Measurements from ENCODE around the gene ERFL. TPM values are rescaled to one million over a fixed set of nuclear protein-coding genes. Genes with fewer than 3 reads are reported as not detected.

Gene ERFL
- total RNA-seq, 2 experiments from 2014 or later: 1.7 to 1.9 TPM

DNA sequence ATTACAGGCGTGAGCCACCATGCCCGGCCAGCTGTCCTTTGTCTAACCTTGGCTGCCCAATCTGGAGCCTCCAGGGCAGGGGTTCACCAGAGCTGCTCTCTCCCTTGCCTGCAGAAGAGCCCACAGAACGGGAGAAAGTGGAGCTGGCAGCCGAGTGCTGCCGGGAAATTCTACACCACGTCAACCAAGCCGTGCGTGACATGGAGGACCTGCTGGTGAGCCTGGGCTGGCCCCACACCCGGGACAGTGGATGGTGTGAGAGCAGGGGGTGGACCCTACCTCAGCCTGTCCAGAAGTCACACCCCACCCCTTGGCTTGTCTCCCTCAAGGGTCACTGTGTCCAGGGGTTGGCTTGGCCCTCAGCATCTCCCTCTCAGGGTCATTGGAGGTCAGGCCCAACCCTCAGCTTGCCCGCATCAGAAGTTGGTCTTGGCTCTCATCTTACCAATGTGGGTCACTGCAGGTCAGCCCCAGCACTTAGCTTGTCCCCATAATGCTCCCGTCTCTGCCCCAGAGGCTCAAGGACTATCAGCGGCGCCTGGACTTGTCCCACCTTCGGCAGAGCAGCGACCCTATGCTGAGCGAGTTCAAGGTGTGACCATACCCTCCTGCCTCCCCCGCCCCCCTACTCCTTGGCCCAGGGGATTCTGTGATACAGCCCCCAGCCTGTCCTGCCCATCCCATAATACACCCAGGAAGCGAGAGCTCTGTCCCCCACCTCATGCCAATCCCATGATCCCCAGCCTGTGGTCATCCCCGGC is 24.9 kb downstream of the ERFL start:
- H3K9me3 Mint-ChIP-seq (ENCODE audit: low read depth): no peaks in the 10 kb centered on the region
- H3K4me1 Mint-ChIP-seq: peaks cover 28% of the 10 kb centered on the region
- no peak overlapping the region for H3K27ac Mint-ChIP-seq
- ATAC-seq (no peak), DNase-seq (no peak)
- intact Hi-C loops (cut with DNase I, micrococcal nuclease): no loop called here
- H3K36me3 Mint-ChIP-seq (ENCODE audit: low read depth): peaks cover 72% of the 10 kb centered on the region
- POLR2A ChIA-PET: interaction anchor here (0.6 kb wide), 1 partner anchor 267 kb away, joined by 5 read pairs; no protein-coding TSS in a partner anchor
- CTCF ChIA-PET: no interaction called here
- H3K4me3 Mint-ChIP-seq: no peak overlapping the region
- no peaks in the 10 kb centered on the region for H3K27me3 Mint-ChIP-seq

DNA sequence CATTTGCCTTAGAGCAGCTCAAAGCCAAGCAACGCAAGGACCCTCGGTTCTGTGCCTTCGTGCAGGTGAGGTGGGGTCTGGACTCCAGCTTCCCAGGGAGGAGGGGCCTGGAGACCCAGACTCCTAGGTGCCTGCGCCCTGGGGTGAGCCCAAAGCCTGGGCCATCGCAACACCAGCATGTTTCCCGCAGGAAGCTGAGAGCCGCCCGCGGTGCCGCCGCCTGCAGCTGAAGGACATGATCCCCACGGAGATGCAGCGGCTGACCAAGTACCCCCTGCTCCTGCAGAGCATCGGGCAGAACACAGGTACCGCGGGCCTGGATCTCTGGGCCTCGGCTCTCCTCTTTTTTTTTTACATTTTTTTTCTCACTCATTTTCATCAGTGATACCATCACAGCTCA is 25.7 kb downstream of the ERFL start:
- peaks cover 78% of the 10 kb centered on the region for H3K36me3 Mint-ChIP-seq (ENCODE audit: low read depth)

DNA sequence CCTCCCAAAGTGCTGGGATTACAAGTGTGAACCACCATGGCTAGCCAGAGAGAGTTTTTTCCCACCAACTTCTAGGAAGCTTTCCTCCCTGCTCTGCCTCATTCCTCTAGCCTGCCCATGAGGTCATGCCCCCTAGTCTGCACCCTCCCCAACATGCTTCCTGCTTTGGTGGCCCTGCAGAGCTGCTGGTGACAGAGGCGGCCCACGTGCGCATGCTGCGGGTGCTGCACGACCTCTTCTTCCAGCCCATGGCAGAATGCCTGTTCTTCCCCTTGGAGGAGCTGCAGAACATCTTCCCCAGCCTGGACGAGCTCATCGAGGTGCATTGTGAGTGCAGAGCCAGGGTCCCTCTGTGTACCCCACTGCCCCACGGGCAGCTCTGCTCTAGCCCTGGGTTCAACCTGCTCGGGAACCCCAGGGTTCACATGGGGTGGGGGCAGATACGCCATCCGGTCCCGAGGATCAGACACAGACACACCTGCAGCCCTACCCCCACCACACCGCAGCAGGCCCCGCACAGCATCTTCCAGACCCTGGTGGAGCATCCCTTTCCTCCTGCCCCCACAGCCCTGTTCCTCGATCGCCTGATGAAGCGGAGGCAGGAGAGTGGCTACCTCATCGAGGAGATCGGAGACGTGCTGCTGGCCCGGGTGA is 26.4 kb downstream of the ERFL start:
- peaks cover 77% of the 10 kb centered on the region for H3K36me3 Mint-ChIP-seq (ENCODE audit: low read depth)
- peaks cover 27% of the 10 kb centered on the region for H3K4me1 Mint-ChIP-seq

More for the DNA sequence above, 25.7 kb downstream of the ERFL start:
- H3K4me3 Mint-ChIP-seq: no peak overlapping the region
- no peak overlapping the region for H3K27ac Mint-ChIP-seq
- H3K4me1 Mint-ChIP-seq: peaks cover 29% of the 10 kb centered on the region
- H3K9me3 Mint-ChIP-seq (ENCODE audit: low read depth): no peaks in the 10 kb centered on the region
- H3K27me3 Mint-ChIP-seq: no peaks in the 10 kb centered on the region
- ChIA-PET CTCF (no interaction called here), POLR2A (interaction anchor here (0.8 kb wide), 1 partner anchor 38 kb away, joined by 4 read pairs; no protein-coding TSS in a partner anchor)
- DNase-seq (no peak), ATAC-seq (no peak)
- intact Hi-C loops (cut with DNase I, micrococcal nuclease): no loop called here

DNA sequence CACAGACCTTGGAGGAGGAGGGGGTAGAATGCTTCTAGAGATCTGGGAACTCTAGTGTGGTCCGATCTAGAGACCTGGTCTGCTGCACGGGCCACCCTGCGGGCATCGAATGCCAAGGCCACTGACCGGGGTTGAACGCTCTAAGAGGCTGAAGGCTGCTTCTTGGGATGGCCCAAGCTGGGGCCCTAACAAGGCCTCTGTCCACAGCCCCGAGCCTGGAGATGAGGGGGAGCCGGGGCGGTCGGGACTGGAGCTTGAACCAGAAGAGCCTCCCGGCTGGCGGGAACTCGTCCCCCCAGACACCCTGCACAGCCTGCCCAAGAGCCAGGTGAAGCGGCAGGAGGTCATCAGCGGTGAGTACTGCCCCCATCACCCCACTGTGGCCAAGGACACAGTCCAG is 30.0 kb downstream of the ERFL start:
- POLR2A ChIA-PET: no interaction called here
- H3K4me1 Mint-ChIP-seq: peaks cover 30% of the 10 kb centered on the region

More for the DNA sequence above, 26.4 kb downstream of the ERFL start:
- CTCF ChIA-PET: no interaction called here
- POLR2A ChIA-PET: interaction anchor here (0.8 kb wide), 1 partner anchor 37 kb away, joined by 4 read pairs; no protein-coding TSS in a partner anchor
- DNase-seq (no peak), ATAC-seq (no peak)
- Mint-ChIP-seq H3K27ac (peak overlapping the region; percentile 37), H3K9me3 (ENCODE audit: low read depth) (no peaks in the 10 kb centered on the region), H3K4me3 (no peak overlapping the region), H3K27me3 (no peaks in the 10 kb centered on the region)
- intact Hi-C loops (cut with DNase I, micrococcal nuclease): no loop called here

DNA sequence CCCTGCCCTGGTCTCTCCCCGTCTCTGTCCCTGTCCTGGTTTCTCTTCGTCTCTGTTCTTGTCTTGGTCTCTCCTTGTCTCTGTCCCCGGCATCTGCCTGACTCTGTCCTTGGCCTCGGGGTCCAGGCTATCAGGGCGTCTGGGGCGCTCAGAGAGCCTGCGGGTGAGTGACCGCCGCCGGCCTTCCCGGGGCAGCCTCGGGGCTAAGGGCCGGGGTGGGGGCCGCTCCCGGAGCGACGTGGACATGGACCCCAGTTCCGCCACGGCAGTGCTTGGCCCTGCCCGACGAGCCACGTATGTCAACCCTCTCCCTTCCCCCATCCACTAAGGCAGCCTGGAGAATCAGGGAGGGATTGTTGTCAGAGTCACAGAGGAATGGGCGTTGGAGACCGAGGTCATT is 30.4 kb downstream of the ERFL start:
- H3K27me3 Mint-ChIP-seq: no peaks in the 10 kb centered on the region
- H3K27ac Mint-ChIP-seq: peak overlapping the region; percentile 43
- H3K4me1 Mint-ChIP-seq: peaks cover 32% of the 10 kb centered on the region
- H3K36me3 Mint-ChIP-seq (ENCODE audit: low read depth): peaks cover 61% of the 10 kb centered on the region
- no peak for ATAC-seq
- no peak overlapping the region for H3K4me3 Mint-ChIP-seq
- no peak for DNase-seq
- CTCF ChIA-PET: interaction anchor here (1.2 to 1.5 kb wide), 2 partner anchors 8 to 11 kb away, joined by 3 read pairs; no protein-coding TSS in a partner anchor
- H3K9me3 Mint-ChIP-seq (ENCODE audit: low read depth): no peaks in the 10 kb centered on the region
- intact Hi-C loops (cut with DNase I, micrococcal nuclease): no loop called here
- POLR2A ChIA-PET: no interaction called here

More for the DNA sequence above, 30.0 kb downstream of the ERFL start:
- no peak for ATAC-seq
- CTCF ChIA-PET: interaction anchor here (1.2 to 1.5 kb wide), 2 partner anchors 9 to 12 kb away, joined by 3 read pairs; no protein-coding TSS in a partner anchor
- no peak overlapping the region for H3K27ac Mint-ChIP-seq
- intact Hi-C loops (cut with DNase I, micrococcal nuclease): no loop called here
- H3K4me3 Mint-ChIP-seq: no peak overlapping the region
- no peak for DNase-seq
- no peaks in the 10 kb centered on the region for H3K9me3 Mint-ChIP-seq (ENCODE audit: low read depth)
- peaks cover 63% of the 10 kb centered on the region for H3K36me3 Mint-ChIP-seq (ENCODE audit: low read depth)
- no peaks in the 10 kb centered on the region for H3K27me3 Mint-ChIP-seq

DNA sequence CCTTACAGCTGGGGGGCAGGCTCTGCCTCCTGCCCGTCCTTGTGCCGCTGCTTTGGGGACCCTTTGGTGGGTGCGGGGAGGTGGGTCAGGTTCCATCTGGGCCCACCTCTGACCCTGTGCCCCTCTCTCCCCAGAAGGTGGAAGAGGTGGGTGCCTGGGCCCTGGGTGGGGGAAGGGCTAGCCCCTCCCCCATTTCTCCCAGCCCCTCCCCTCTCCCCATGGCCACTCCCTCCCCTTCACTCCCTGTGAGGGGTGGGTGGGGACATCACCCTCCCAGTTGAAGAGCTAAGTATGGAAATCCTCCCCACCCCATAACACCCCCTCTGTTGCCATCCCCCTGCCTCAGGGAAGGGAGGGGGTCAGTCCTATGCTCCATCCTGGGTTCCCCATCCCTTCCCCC is 31.1 kb downstream of the ERFL start:
- H3K36me3 Mint-ChIP-seq (ENCODE audit: low read depth): peaks cover 55% of the 10 kb centered on the region
- H3K27me3 Mint-ChIP-seq: no peaks in the 10 kb centered on the region
- ATAC-seq (no peak), DNase-seq (no peak)
- intact Hi-C loops (cut with DNase I, micrococcal nuclease): no loop called here
- H3K27ac Mint-ChIP-seq: no peak overlapping the region
- peaks cover 36% of the 10 kb centered on the region for H3K4me1 Mint-ChIP-seq
- H3K4me3 Mint-ChIP-seq: no peak overlapping the region
- ChIA-PET CTCF (no interaction called here), POLR2A (no interaction called here)
- no peaks in the 10 kb centered on the region for H3K9me3 Mint-ChIP-seq (ENCODE audit: low read depth)

DNA sequence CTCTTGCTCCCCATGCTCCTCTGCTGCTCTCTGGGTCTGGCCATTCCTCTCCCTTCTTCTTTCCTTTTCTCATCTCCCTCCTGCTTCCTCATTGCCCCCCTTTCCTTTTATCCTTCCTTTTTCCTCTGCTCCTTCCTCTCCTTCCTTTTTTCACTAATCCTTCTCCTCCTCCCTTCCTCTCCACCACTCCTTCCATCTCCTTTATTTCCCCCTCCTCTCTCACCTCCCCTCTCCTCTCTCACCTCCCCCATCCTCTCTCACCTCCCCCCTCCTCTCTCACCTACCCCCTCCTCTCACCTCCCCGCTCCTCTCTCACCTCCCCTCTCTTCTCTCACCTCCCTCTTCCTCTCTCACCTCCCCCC is 31.7 kb downstream of the ERFL start:
- H3K27ac Mint-ChIP-seq: peak overlapping the region; percentile 81
- intact Hi-C loops (cut with DNase I, micrococcal nuclease): no loop called here
- peaks cover 40% of the 10 kb centered on the region for H3K4me1 Mint-ChIP-seq
- H3K4me3 Mint-ChIP-seq: no peak overlapping the region
- POLR2A ChIA-PET: no interaction called here
- peaks cover 53% of the 10 kb centered on the region for H3K36me3 Mint-ChIP-seq (ENCODE audit: low read depth)
- DNase-seq: no peak
- CTCF ChIA-PET: interaction anchor here (1.5 to 1.7 kb wide), 2 partner anchors 21 to 49 kb away, joined by 3 to 5 read pairs; no protein-coding TSS in a partner anchor
- no peaks in the 10 kb centered on the region for H3K9me3 Mint-ChIP-seq (ENCODE audit: low read depth)
- no peaks in the 10 kb centered on the region for H3K27me3 Mint-ChIP-seq
- no peak for ATAC-seq

DNA sequence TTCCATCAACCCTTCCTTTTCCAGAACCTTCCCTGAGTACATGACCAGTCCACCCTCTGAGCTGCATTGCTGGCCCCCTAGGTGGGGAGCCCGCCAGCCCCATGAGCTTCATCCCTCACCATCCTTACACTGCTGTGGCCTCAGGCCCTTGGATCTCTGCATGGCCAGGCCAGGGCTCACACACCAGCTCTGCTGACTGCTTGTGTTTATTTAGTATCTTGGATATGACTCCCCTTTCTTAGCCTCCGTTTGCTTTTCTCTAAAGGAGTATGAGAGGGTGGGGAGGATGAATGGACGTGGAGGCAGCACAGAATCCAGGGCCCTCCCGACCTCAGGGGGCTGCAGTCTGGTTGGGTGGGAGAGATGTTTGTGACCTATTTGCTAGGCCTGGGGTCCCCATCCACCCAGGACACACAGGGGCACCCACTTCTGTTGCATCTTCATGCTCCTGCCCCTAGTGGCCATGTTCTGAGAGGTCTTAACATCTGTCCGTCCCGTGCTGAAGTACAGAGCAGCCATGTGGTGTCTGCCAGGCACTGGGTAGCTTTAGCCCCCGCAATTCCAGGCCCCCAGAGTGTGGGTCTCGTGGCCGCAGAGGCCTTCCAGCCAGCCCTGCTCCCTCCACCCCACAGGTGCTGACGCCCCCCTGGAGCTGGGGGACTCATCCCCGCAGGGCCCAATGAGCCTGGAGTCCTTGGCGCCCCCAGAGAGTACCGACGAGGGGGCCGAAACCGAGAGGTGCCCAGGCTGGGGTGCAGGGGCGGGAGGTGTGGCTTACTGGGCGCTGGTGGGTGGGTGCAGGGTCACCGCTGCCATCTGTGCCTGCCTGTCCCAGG is 32.3 kb downstream of the ERFL start:
- no peaks in the 10 kb centered on the region for H3K9me3 Mint-ChIP-seq (ENCODE audit: low read depth)
- H3K36me3 Mint-ChIP-seq (ENCODE audit: low read depth): peaks cover 53% of the 10 kb centered on the region
- peak; percentile 57 for ATAC-seq
- H3K4me1 Mint-ChIP-seq: peaks cover 43% of the 10 kb centered on the region
- H3K27me3 Mint-ChIP-seq: no peaks in the 10 kb centered on the region
- intact Hi-C loops (cut with DNase I, micrococcal nuclease): no loop called here
- peak; percentile 42 for DNase-seq
- peak overlapping the region; percentile 81 for H3K27ac Mint-ChIP-seq
- POLR2A ChIA-PET: no interaction called here
- H3K4me3 Mint-ChIP-seq: no peak overlapping the region
- CTCF ChIA-PET: interaction anchor here (0.6 to 1.7 kb wide), 4 partner anchors 20 to 1581 kb away, joined by 3 to 5 read pairs (median 3); no protein-coding TSS in a partner anchor

DNA sequence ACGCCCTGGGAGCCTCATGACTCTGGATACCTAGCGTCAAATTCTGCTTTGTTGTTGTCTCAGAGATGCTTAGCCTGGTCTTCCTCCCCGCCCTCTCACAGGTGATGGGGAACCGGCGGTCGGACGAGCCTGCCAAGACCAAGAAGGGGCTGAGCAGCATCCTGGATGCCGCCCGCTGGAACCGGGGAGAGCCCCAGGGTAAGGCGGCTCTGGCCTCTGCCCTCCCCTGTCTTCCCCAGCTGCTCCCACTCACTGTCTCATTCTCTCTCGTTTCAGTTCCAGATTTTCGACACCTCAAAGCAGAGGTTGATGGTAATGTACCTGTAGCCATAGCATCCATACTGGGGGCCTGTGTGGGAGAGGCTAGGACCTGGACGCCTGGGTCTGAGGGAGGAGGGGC is 33.9 kb downstream of the ERFL start:
- DNase-seq (no peak), ATAC-seq (no peak)
- Mint-ChIP-seq H3K9me3 (ENCODE audit: low read depth) (no peaks in the 10 kb centered on the region), H3K4me3 (no peak overlapping the region), H3K27me3 (no peaks in the 10 kb centered on the region), H3K36me3 (ENCODE audit: low read depth) (peaks cover 52% of the 10 kb centered on the region), H3K4me1 (peaks cover 51% of the 10 kb centered on the region), H3K27ac (no peak overlapping the region)
- ChIA-PET CTCF (no interaction called here), POLR2A (no interaction called here)
- intact Hi-C loops (cut with DNase I, micrococcal nuclease): no loop called here

DNA sequence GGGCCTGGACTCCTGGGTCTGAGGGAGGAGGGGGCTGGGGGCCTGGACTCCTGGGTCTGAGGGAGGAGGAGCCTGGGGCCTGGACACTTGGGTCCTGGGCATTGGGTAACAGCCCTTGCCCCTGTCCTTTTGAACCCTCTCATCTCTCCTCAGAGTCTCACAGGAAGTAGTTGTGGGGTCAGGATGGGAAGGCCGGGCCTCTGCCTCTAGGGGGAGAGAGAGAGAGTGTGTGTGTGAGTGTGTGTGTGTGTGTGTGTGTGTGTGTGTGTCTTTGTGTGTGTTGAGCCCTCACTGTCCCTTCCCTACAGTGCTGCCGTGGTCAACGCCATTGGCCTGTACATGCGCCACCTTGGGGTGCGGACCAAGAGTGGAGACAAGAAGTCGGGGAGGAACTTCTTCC is 34.4 kb downstream of the ERFL start:
- ChIA-PET CTCF (no interaction called here), POLR2A (no interaction called here)
- ATAC-seq (peak; percentile 64), DNase-seq (peak; percentile 48)
- peaks cover 51% of the 10 kb centered on the region for H3K4me1 Mint-ChIP-seq
- intact Hi-C loops (cut with DNase I, micrococcal nuclease): no loop called here
- no peaks in the 10 kb centered on the region for H3K27me3 Mint-ChIP-seq
- H3K36me3 Mint-ChIP-seq (ENCODE audit: low read depth): peaks cover 53% of the 10 kb centered on the region
- H3K27ac Mint-ChIP-seq: no peak overlapping the region
- no peak overlapping the region for H3K4me3 Mint-ChIP-seq
- H3K9me3 Mint-ChIP-seq (ENCODE audit: low read depth): no peaks in the 10 kb centered on the region

DNA sequence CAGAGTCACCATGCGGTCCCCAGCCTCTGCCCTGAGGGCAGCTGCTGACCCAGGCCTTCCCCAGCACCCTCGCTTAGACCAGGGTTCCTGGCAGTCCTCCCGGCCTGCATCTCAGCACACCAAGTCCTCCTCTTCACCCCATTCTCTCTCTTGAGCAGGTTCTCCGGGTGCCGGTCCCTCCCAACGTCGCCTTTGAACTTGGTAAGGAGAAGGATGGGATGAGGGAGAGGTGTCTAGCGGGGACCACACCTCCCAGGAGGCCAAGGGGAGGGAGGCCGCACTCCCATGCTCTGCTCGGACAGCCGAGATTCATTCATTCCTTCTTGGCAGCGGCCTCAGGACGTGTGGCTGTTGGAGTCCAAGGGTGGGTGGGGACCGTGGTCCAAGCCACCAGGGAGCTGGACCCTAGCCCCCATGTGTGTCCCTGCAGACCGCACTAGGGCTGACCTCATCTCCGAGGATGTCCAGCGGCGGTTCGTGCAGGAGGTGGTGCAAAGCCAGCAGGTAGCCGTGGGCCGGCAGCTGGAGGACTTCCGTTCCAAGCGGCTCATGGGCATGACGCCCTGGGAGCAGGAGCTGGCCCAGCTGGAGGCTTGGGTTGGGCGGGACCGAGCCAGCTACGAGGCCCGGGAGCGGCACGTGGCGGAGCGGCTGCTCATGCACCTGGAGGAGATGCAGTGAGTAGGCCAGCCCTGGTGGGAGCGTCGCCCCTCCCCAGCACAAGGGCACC is 35.9 kb downstream of the ERFL start:
- POLR2A ChIA-PET: no interaction called here
- peak overlapping the region; percentile 73 for H3K27ac Mint-ChIP-seq
- H3K4me1 Mint-ChIP-seq: peaks cover 58% of the 10 kb centered on the region
- no peaks in the 10 kb centered on the region for H3K9me3 Mint-ChIP-seq (ENCODE audit: low read depth)
- intact Hi-C loops (cut with DNase I, micrococcal nuclease): no loop called here
- no peaks in the 10 kb centered on the region for H3K27me3 Mint-ChIP-seq
- H3K36me3 Mint-ChIP-seq (ENCODE audit: low read depth): peaks cover 50% of the 10 kb centered on the region
- H3K4me3 Mint-ChIP-seq: no peak overlapping the region
- CTCF ChIA-PET: interaction anchor here (0.6 to 1.6 kb wide), 2 partner anchors 27 to 120 kb away, joined by 3 to 4 read pairs; no protein-coding TSS in a partner anchor
- no peak for DNase-seq
- ATAC-seq: no peak
